SU-DHL-6 (cell line): ENCODE measurements around the gene KLHL29.

ENCODE experiments used
- H2AFZ ChIP-seq: fragments of 200-600 bp; sonication (generic); 2 replicates; pipeline ENCODE4 v1.6.1; 2014; ENCODE audit warnings: low read depth, mild to moderate bottlenecking, moderate library complexity, mixed read lengths, antibody characterized with exemption, low read length; ENCODE audit not compliant: severe bottlenecking
- H3F3A ChIP-seq: fragments of 200-600 bp; shearing (Covaris generic); 2 replicates; pipeline ENCODE4 v1.6.0; 2016; ENCODE audit warnings: antibody characterized with exemption, mild to moderate bottlenecking; ENCODE audit not compliant: insufficient read depth
- H3K27ac ChIP-seq: fragments of 200-600 bp; sonication (generic); 2 replicates; pipeline ENCODE4 v1.5.1; 2016; ENCODE audit warnings: low read depth, mild to moderate bottlenecking, low read length, moderate library complexity, mixed read lengths
- H3K27me3 ChIP-seq: fragments of 200-600 bp; sonication (generic), shearing (Covaris generic); 2 replicates; pipeline ENCODE4 v1.6.0; 2014; ENCODE audit warnings: mild to moderate bottlenecking, low read length
- H3K36me3 ChIP-seq: fragments of 200-600 bp; sonication (generic); 2 replicates; pipeline ENCODE4 v1.6.1; 2014; ENCODE audit warnings: mild to moderate bottlenecking, low read length, mixed read lengths
- H3K4me2 ChIP-seq: fragments of 300-600, 200-600 bp; shearing (Covaris generic), sonication (generic); 2 replicates; pipeline ENCODE4 v1.6.0; 2014; ENCODE audit warnings: low read length, low read depth, mild to moderate bottlenecking; ENCODE audit not compliant: poor library complexity, severe bottlenecking
- H3K4me3 ChIP-seq: fragments of 200-600 bp; sonication (generic); 2 replicates; pipeline ENCODE4 v1.5.1; 2014; ENCODE audit warnings: antibody characterized with exemption, low read length, mild to moderate bottlenecking, mixed read lengths; ENCODE audit not compliant: insufficient read depth, poor library complexity, severe bottlenecking
- H3K79me2 ChIP-seq: fragments of 200-600 bp; sonication (generic); 2 replicates; pipeline ENCODE4 v1.6.1; 2014; ENCODE audit warnings: mild to moderate bottlenecking, low read length, moderate library complexity; ENCODE audit not compliant: insufficient read depth
- H3K9ac ChIP-seq: fragments of 200-600 bp; sonication (generic); 2 replicates; pipeline ENCODE4 v1.7.0; 2014; ENCODE audit warnings: mild to moderate bottlenecking, low read length
- H3K9me2 ChIP-seq: fragments of 200-600 bp; sonication (generic); replicated peaks from 2 replicates; pipeline ENCODE4 v1.6.1; 2014; ENCODE audit warnings: low read length; ENCODE audit not compliant: insufficient read depth
- H3K9me3 ChIP-seq: fragments of 200-600 bp; sonication (generic); 2 replicates; pipeline ENCODE4 v1.6.1; 2014; ENCODE audit warnings: low read length, mixed read lengths; ENCODE audit not compliant: insufficient read depth
- H4K20me1 ChIP-seq: fragments of 200-600 bp; sonication (generic); 2 replicates; pipeline ENCODE4 v1.6.1; 2014; ENCODE audit warnings: low read depth, mild to moderate bottlenecking, antibody characterized with exemption, low read length, moderate library complexity, mixed read lengths
- EZH2phosphoT487 ChIP-seq: fragments of 200-600 bp; sonication (generic), shearing (Covaris generic); conservative IDR thresholded peaks from 2 replicates; pipeline ENCODE4 v1.6.1; 2018; ENCODE audit warnings: mild to moderate bottlenecking, antibody characterized with exemption, low read length, moderate library complexity, mixed read lengths
- TF ChIP-seq, protein P1 (sequence below): fragments of 200-600 bp; sonication (generic); IDR thresholded peaks from one replicate; pipeline ENCODE4 v1.5.1; 2017; ENCODE audit warnings: antibody characterized with exemption, mild to moderate bottlenecking, low read length, moderate library complexity; ENCODE audit not compliant: insufficient read depth, poor library complexity, severe bottlenecking

KLHL29 gene

DNA sequence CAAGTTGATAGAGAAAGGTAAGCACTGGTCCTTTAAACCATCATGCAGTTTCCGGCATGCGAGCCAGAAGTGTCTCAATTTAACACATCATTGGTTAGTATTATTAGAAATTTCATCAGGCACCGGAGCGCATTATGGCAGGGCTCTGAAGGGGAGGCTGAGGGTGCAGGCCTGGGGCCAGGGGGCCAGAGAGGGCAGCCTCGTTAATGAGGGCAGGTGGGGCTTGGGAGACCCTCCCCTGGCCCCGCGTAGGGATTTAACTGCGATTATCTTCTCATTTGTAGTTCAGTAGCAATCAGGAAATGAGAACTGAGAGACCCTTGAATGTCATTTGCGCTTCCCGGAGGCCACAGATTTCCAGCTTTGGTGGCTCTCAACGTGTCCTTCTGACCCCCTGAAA lies 246.4 kb downstream of the KLHL29 start:
- Histone ChIP-seq H3K27me3 (no peaks in the 10 kb centered on the region), H4K20me1 (no peaks in the 10 kb centered on the region), H3K4me2 (no peak overlapping the region), H2AFZ (no peak overlapping the region), H3K79me2 (no peaks in the 10 kb centered on the region), H3K9ac (no peak overlapping the region), H3K9me3 (no peaks in the 10 kb centered on the region), H3K9me2 (no peaks in the 10 kb centered on the region), H3K4me3 (no peak overlapping the region), H3K27ac (no peak overlapping the region), H3F3A (no peaks in the 10 kb centered on the region), H3K36me3 (no peaks in the 10 kb centered on the region)
- TF ChIP-seq, protein P1, sequence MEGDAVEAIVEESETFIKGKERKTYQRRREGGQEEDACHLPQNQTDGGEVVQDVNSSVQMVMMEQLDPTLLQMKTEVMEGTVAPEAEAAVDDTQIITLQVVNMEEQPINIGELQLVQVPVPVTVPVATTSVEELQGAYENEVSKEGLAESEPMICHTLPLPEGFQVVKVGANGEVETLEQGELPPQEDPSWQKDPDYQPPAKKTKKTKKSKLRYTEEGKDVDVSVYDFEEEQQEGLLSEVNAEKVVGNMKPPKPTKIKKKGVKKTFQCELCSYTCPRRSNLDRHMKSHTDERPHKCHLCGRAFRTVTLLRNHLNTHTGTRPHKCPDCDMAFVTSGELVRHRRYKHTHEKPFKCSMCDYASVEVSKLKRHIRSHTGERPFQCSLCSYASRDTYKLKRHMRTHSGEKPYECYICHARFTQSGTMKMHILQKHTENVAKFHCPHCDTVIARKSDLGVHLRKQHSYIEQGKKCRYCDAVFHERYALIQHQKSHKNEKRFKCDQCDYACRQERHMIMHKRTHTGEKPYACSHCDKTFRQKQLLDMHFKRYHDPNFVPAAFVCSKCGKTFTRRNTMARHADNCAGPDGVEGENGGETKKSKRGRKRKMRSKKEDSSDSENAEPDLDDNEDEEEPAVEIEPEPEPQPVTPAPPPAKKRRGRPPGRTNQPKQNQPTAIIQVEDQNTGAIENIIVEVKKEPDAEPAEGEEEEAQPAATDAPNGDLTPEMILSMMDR = no peak
- TF ChIP-seq EZH2phosphoT487 = no peak

DNA sequence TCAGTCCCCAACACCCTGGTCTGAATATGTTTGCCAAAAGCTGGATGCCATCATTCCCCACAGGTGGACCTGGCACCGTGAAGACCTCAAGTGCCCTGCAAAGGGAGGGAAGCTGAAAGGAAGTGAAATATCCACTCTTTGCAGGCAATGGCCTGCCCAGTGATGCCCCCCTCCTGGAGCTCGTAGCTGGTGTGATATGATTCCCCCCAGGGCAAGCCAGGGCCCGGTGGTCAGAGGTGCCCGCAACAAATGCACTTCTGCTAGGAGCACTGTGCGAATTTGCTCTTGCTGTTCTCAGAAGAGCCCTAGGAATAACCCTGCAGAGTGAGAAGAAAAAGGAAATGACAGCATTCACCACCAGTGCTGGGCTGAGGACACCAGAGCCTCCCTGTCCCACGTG lies 247.4 kb downstream of the KLHL29 start:
- no peaks in the 10 kb centered on the region for H3K27me3 ChIP-seq

DNA sequence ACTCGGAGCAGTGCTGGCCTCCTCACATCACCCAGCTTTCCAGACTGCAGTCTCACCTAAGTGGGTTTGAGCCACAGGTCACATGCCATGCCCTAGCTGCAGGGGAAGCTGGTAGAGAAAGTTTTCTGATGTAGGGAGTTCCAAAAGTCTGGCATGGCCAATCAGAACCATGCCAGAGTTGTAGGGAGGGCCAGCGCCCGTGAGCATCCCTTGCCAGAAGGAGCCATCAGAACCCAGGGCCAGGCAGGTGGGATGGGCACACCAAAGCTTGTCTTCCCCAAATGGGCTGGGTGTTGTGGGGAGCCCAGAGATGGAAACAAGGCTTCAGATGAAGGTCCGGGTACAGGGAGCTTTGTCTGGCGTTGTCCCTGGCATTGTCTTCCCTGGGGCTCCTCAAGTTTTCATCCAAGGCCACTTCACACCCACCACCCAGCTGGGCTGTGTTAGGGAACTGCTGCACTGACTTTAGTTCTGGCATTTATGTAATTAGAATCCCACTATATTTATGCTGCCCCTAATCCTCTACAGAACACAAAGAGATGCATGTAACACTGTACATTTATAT lies 247.9 kb downstream of the KLHL29 start:
- Histone ChIP-seq H3K4me3 (no peak overlapping the region), H3K36me3 (no peaks in the 10 kb centered on the region), H3F3A (no peaks in the 10 kb centered on the region), H3K9ac (no peak overlapping the region), H2AFZ (no peak overlapping the region), H3K27me3 (no peaks in the 10 kb centered on the region), H3K27ac (no peak overlapping the region), H4K20me1 (no peaks in the 10 kb centered on the region), H3K4me2 (no peak overlapping the region), H3K9me2 (no peaks in the 10 kb centered on the region), H3K9me3 (no peaks in the 10 kb centered on the region), H3K79me2 (no peaks in the 10 kb centered on the region)
- TF ChIP-seq EZH2phosphoT487 = no peak
- TF ChIP-seq, protein P1 = no peak

More for the DNA sequence above, 247.4 kb downstream of the KLHL29 start:
- H2AFZ ChIP-seq = no peak overlapping the region
- TF ChIP-seq EZH2phosphoT487 = no peak
- TF ChIP-seq, protein P1 = no peak
- no peaks in the 10 kb centered on the region for H3K9me2 ChIP-seq
- H4K20me1 ChIP-seq = no peaks in the 10 kb centered on the region
- no peak overlapping the region for H3K9ac ChIP-seq
- H3K4me3 ChIP-seq = no peak overlapping the region
- H3F3A ChIP-seq = no peaks in the 10 kb centered on the region
- H3K4me2 ChIP-seq = no peak overlapping the region
- no peaks in the 10 kb centered on the region for H3K36me3 ChIP-seq
- H3K9me3 ChIP-seq = no peaks in the 10 kb centered on the region
- no peak overlapping the region for H3K27ac ChIP-seq
- H3K79me2 ChIP-seq = no peaks in the 10 kb centered on the region

DNA sequence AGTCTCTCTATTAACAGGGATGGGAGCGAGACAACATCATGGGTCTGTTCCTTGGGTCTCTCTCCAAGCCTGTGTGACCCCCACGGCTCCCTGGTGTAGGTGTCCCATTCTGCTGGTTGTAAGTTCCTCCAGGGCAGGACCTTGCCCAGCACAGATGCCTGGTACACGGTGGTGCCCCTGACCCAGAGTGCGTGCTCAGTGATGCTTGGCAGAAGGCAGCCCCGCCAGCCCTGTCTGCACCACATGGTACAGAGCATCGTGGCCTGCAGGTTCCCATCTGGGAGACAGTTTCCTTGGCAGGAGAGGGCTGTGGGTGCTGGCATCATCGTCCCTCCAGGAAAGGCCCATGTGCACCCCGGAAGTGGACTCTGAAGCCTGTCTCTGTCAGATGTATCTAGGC lies 249.0 kb downstream of the KLHL29 start:
- Histone ChIP-seq H2AFZ (no peak overlapping the region), H3K4me2 (no peak overlapping the region), H3K27me3 (no peaks in the 10 kb centered on the region), H3K4me3 (no peak overlapping the region), H3K79me2 (no peaks in the 10 kb centered on the region), H3K9me2 (no peaks in the 10 kb centered on the region), H3K9ac (no peak overlapping the region), H4K20me1 (no peaks in the 10 kb centered on the region), H3K36me3 (no peaks in the 10 kb centered on the region), H3F3A (no peaks in the 10 kb centered on the region), H3K9me3 (no peaks in the 10 kb centered on the region), H3K27ac (no peak overlapping the region)
- TF ChIP-seq, protein P1 = no peak
- no peak for TF ChIP-seq EZH2phosphoT487
